ENCODE data around the gene HSPB6.
"Not testable (repeated sequence)": the region's sequence is repeated elsewhere in the genome, so short reads cannot be mapped to it uniquely, and the experiment has no call there.

Gene HSPB6, protein sequence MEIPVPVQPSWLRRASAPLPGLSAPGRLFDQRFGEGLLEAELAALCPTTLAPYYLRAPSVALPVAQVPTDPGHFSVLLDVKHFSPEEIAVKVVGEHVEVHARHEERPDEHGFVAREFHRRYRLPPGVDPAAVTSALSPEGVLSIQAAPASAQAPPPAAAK

GRCh38 chr19:35756377-35757230 lies at the start of gene HSPB6:
Gene HSPB6, minus strand, starts transcription at chr19:35757029. Its CDS starts 21 bp downstream, at chr19:35757008.
- no peak for DNase-seq

- no peak for DNase-seq
Observed at GRCh38 chr19:35806597-35806996, 49.8 kb upstream of the HSPB6 start.

- DNase-seq = no peak
Observed at GRCh38 chr19:35805526-35806102, 48.8 kb upstream of the HSPB6 start.

- no peak for DNase-seq
Observed at GRCh38 chr19:35801828-35802227, 45.0 kb upstream of the HSPB6 start.

GRCh38 chr19:35797663-35798062 lies 40.8 kb upstream of the HSPB6 start:
- no peak for DNase-seq

- DNase-seq = no peak
Observed at GRCh38 chr19:35796645-35797542, 40.1 kb upstream of the HSPB6 start.

DNA sequence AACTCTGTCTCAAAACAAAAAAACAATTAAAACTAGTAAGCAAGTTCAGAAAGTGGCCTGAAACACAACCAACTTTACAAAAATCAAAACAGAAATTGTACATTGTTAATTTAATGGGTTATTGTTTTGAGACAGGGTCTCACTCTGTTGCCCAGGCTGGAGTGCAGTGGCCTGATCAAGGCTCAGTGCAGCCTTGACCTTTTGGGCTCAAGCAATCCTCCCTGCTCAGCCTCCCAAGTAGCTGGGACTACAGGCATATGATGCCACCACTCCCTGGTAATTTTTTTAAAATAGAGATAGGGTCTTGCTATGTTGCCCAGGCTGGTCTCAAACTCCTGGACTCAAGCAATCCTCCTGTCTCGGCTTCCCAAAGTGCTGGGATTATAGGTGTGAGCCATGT lies 38.7 kb upstream of the HSPB6 start:
- not testable (repeated sequence) for DNase-seq

DNA sequence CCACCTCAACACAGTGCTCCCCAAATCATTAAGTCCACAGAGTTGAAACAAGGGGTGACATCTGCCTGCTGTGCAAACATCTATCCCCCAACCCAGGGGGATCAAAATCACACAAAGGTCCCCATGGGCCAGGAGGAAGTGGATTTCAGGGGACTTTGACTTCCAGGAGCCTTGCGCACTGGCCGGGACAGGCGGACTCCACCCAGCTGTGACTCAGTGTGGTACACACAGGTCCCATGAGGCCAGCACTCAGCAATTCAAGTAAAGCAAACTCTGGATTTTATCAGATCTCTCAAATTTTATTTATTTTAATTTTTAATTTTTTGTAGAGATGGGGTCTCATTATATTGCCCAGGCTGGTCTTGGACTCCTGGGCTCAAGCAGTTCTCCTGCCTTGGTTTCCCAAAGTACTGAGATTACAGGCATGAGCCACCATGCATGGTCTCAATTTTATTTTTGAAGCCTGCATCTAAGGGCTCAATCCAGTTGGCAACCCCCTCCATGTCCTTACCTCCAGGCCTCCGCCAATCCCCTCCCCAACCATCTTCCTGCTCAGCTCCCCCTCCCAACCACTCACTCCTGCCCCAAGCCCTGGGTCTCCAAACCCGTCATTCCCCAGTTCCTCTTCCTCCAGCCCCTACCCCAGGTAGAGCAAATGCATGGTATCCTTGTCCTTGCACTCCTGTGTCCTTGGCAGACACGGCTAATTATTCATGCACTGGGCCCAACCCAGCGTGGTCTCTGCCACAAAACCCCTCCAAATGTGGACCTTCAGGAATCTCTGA lies 36.7 kb upstream of the HSPB6 start:
- DNase-seq = no peak

DNA sequence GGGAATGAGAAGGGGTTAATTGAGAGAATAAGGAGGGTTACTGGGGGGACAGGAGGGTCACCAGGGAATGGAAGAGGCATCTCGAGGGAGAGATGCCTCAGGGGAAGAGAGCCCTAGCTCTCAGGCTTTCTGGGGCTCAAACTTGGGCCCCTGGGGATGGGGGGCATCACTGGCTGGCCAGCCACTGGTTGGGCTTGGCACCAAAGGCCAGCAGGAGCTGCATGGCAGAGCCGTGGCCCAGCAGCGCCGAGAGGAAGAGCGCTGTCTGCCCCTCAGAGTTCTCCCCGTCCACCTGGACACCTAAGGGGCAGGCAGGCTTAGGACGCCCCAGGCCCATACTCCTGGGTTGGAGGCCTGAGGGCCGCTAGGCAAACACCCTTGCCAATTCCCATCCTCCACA lies 36.1 kb upstream of the HSPB6 start:
- no peak for DNase-seq

DNA sequence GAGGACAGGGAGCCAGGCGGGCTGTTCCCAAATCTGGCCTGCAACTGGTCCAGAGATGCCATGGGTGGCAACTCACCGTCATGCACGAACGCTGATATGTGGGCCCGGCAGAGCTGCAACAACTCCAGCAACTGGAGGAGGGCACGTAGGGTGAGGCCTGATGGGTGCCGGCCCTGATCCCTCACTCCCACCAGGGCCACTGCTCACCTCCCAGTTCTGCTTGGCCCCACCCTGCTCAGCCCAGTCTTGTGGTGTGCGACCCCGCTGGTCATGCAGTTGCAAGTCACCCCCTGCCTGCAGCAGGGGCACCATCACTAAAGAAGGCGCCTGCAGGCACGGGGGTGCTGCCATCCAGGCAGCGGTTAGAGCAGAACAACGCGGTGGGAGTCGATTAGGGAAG lies 35.5 kb upstream of the HSPB6 start:
- no peak for DNase-seq

DNA sequence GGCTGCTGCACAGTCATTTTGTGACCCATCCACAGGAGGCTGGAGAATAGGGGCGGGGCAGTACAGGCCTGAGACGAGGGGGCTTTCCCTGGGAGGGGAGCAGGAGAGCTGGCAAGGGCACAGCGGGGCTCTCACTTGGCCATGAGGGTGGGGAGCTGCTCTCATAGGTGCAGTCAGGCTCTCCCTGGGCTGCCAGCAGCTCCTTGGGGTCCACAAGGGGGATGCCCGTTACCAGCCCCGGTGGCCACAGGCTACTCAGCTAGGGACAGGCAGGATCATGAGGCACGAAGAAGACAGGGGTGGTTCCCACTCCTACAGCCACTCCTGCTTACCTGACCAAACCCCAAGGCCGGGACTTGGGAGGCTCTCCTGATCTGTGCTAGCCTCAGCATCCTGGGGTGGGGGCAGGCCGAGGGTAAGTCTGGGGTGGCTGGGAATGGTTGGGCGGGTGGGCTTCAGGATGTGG lies 35.0 kb upstream of the HSPB6 start:
- DNase-seq = no peak

GRCh38 chr19:35790981-35791813 lies 34.4 kb upstream of the HSPB6 start:
- no peak for DNase-seq

DNA sequence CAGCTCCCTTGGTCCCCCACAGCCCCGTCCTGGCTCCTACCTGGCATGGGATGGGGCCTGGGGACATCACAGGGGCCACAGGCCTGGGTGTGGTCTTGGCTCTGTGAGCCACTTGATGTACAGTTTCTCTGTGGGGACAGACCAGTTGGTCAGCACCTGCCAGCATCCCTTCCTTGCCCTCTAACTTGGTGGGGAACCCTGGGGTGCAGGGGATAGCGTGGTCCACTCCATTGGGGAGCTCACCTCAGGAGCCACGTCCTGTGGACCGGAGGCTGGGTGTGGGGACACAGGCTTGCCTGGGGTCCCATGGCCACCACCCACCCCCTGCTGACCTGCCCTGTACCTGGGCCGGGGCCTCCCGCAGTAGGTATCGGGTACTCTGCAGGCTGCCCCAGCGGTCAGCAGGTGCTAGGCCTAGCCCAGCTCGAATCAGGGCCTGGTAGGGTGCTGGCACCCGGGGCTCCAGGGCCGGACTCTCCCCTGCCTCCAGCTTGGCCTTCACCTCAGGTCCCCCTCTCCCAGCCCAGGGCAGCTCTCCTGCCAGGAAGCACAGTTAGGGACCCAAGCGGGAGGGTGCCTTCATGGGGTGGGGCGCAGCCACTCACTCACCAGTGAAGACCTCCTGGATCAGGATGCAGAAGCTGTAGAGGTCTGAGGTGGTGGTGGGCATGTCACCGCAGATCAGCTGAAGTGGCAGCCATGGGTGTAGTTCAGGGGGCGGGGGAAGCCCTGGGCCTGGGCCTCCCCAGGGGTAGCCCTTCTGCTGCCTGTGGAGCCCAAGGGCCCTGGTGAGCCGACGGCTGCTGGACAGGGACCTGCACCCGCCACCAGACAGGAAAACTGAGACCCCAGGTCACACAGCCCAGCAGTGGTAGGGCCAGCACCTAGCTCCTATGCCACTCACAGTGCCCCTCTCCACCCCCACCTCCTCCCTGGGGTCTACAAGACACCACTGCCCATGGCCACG lies 33.4 kb upstream of the HSPB6 start:
- no peak for DNase-seq

DNA sequence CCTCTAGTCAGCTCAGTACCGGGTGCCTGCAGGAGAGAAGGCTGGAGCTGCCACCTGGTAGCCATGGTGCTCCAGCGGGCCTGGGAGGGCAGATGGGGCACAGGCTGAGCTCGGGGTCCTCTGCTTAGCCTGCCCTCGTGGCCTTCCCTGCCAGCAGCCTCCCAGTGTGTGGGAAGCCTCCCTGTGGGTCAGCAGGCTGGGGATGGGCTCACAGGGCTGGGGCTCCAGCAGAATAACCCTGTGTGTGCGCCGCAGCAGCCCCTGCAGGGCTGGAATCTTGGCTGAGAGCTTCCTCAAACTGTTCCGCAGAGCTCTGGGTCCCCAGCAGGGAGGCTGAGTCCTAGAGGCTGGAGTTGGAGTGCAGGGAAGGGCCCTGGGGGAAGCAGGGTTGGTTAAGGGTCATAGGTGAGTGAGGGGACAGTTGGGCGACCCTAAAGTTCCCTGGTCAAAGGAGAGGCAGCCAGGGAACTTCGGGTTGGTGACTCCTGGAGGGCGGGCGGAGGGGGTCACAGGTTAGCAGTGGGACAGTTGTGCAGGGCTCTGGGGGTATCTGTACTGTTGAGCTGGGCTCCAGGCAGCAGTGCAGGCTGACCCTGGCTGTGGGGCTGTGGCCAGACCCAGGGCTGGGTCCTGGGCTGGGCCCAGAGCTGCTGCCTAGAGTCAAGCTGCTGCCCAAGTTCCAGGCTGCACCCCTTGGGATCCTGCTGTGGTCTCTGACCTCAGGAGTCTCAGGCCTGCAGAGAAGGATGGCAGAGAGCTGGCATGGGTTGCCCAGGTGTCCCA lies 32.6 kb upstream of the HSPB6 start:
- DNase-seq = no peak

- DNase-seq = no peak
Observed at GRCh38 chr19:35788205-35788960, 31.6 kb upstream of the HSPB6 start.

GRCh38 chr19:35787227-35787799 lies 30.5 kb upstream of the HSPB6 start:
- no peak for DNase-seq

GRCh38 chr19:35786299-35787160 lies 29.7 kb upstream of the HSPB6 start:
- DNase-seq = no peak
